ENCODE measurements around the gene INHBA. TPM values are rescaled to one million over a fixed set of nuclear protein-coding genes. Genes with fewer than 3 reads are reported as not detected.

Gene INHBA
- total and polyA plus RNA-seq, 7 donors: 0.23 to 5.5 (median 1.2) TPM

GRCh38 chr7:41745451-41745850, 42.6 kb upstream of the INHBA start:
- Histone ChIP-seq H3K9me3 (peaks cover 0 to 15% (median 4%) of the 10 kb centered on the region in 4 donors), H3K27ac (no peak overlapping the region), H3K27me3 (no peaks in the 10 kb centered on the region), H3K4me3 (no peak overlapping the region), H3K36me3 (no peaks in the 10 kb centered on the region), H3K4me1 (no peaks in the 10 kb centered on the region)
- intact Hi-C loops (cut with DNase I): no loop called here
- DNase-seq: no peak
- TF ChIP-seq POLR2A (IDR thresholded peaks at IDR 0.05): no peak
- TF ChIP-seq POLR2AphosphoS5 (IDR thresholded peaks at IDR 0.05): no peak
- TF ChIP-seq CTCF (IDR thresholded peaks at IDR 0.05): no peak
- TF ChIP-seq EP300 (IDR thresholded peaks at IDR 0.05): no peak

GRCh38 chr7:41744161-41744560, 41.3 kb upstream of the INHBA start:
- Histone ChIP-seq H3K27me3 (no peaks in the 10 kb centered on the region), H3K4me3 (no peak overlapping the region), H3K27ac (no peak overlapping the region), H3K36me3 (no peaks in the 10 kb centered on the region), H3K4me1 (no peaks in the 10 kb centered on the region), H3K9me3 (peaks cover 0 to 15% (median 4%) of the 10 kb centered on the region in 4 donors)
- no peak for DNase-seq
- TF ChIP-seq CTCF (IDR thresholded peaks at IDR 0.05) (no peak), POLR2AphosphoS5 (IDR thresholded peaks at IDR 0.05) (no peak), POLR2A (IDR thresholded peaks at IDR 0.05) (no peak), EP300 (IDR thresholded peaks at IDR 0.05) (no peak)
- intact Hi-C loops (cut with DNase I): no loop called here
- 68 to 87% methylated on average over 4 of the region's 4 CpGs for WGBS, 2 donors

GRCh38 chr7:41742401-41743020, 39.6 kb upstream of the INHBA start:
- Histone ChIP-seq H3K9me3 (peaks cover 0 to 15% (median 4%) of the 10 kb centered on the region in 4 donors), H3K4me3 (no peak overlapping the region), H3K36me3 (no peaks in the 10 kb centered on the region), H3K27ac (no peak overlapping the region), H3K4me1 (no peaks in the 10 kb centered on the region), H3K27me3 (no peaks in the 10 kb centered on the region)
- DNase-seq: no peak
- WGBS, 2 donors: 66 to 76% methylated on average over 2 of the region's 2 CpGs
- intact Hi-C loops (cut with DNase I): no loop called here
- no peak for TF ChIP-seq CTCF (IDR thresholded peaks at IDR 0.05)
- TF ChIP-seq EP300 (IDR thresholded peaks at IDR 0.05): no peak
- no peak for TF ChIP-seq POLR2AphosphoS5 (IDR thresholded peaks at IDR 0.05)
- no peak for TF ChIP-seq POLR2A (IDR thresholded peaks at IDR 0.05)

GRCh38 chr7:41738806-41739205, 35.9 kb upstream of the INHBA start:
- no peak overlapping the region for H3K27ac ChIP-seq
- no peaks in the 10 kb centered on the region for H3K4me1 ChIP-seq
- no peaks in the 10 kb centered on the region for H3K36me3 ChIP-seq
- no peaks in the 10 kb centered on the region for H3K27me3 ChIP-seq
- 84% methylated on average over 3 of the region's 3 CpGs for WGBS, 2 donors
- H3K4me3 ChIP-seq: no peak overlapping the region
- intact Hi-C loops (cut with DNase I): loop anchor here (10.0 kb wide), 1 partner anchor 1504 kb away; no protein-coding TSS in a partner anchor
- TF ChIP-seq EP300 (IDR thresholded peaks at IDR 0.05) (no peak), CTCF (IDR thresholded peaks at IDR 0.05) (no peak), POLR2A (IDR thresholded peaks at IDR 0.05) (no peak), POLR2AphosphoS5 (IDR thresholded peaks at IDR 0.05) (no peak)
- no peak for DNase-seq
- peaks cover 0 to 11% (median 4%) of the 10 kb centered on the region in 4 donors for H3K9me3 ChIP-seq

- no peak for DNase-seq
- intact Hi-C loops (cut with DNase I): loop anchor here (10.0 kb wide), 1 partner anchor 1504 kb away; no protein-coding TSS in a partner anchor
- TF ChIP-seq POLR2AphosphoS5 (IDR thresholded peaks at IDR 0.05): no peak
- TF ChIP-seq CTCF (IDR thresholded peaks at IDR 0.05): no peak
- TF ChIP-seq EP300 (IDR thresholded peaks at IDR 0.05): no peak
- no peak for TF ChIP-seq POLR2A (IDR thresholded peaks at IDR 0.05)
- no peaks in the 10 kb centered on the region for H3K36me3 ChIP-seq
- no peak overlapping the region for H3K27ac ChIP-seq
- no peaks in the 10 kb centered on the region for H3K27me3 ChIP-seq
- WGBS, 2 donors: 75 to 81% methylated on average over 4 of the region's 4 CpGs
- H3K4me3 ChIP-seq: no peak overlapping the region
- H3K4me1 ChIP-seq: no peaks in the 10 kb centered on the region
- peaks cover 0 to 11% (median 4%) of the 10 kb centered on the region in 4 donors for H3K9me3 ChIP-seq
These were observed 35.4 kb upstream of the INHBA start for GRCh38 chr7:41738336-41738735.
